GM18951 (cell line): ENCODE data around the gene MMP21.

Experiments used
- POLR2A ChIP-seq: IDR thresholded peaks from 4 replicates; pipeline ENCODE4 v1.6.1; 2011; ENCODE audit warnings: mild to moderate bottlenecking; ENCODE audit not compliant: insufficient read length, insufficient read depth; ENCODE audit errors: extremely low read depth
- in situ Hi-C: fragments of 300-500 bp; cut with MboI; formaldehyde crosslinking; loops from one replicate; pipeline ENCODE4 v1.12.0; 2022; ENCODE audit warnings: low sequenced_read_pairs, mixed read lengths, inconsistent platforms; ENCODE audit not compliant: unreplicated experiment

Gene MMP21

DNA sequence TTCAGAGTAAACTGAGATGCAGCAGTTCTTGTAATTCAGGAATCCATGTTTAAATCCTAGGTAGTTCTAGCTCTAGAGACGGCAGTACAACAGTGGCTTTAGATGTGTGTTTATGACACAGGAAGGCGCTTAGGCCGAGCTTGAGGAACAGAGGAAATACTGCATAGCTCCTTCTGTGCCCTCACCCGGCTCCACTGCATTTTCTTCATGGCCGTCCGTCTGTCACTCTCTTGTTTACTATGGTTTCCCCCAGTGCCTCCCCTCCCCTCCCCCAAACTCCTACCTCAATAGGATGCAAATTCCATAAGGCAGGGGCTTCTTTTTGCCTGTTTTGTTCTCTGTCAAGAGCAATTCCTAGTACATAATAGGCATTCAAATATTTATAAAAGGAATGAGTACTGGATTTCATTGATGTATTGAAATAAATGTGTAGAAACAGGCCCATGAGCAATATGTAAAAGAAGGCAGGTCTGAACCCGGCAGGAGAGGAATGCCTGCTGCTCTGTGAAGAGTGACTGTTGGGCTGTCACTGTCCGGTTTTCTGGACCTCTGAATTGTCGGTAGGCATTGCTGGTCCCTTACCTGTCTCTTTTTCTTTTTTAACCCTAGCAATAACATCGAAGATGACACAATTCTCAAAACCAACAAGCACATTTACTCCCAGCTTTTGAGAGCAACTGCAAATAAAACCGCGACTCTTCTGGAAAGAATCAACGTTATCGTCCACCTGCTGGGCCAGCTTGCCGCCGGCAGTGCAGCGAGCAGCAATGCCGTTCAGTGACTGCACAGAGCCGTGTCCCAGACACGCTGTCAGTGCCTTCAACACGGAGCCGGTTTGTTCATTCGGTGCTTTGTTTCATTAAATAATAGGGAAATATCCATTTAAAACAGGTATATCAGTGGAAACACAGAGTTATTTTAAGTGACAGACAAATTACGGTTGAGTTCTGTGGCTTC is 12.7 kb downstream of the MMP21 start:
- in situ Hi-C loops: no loop called here

DNA sequence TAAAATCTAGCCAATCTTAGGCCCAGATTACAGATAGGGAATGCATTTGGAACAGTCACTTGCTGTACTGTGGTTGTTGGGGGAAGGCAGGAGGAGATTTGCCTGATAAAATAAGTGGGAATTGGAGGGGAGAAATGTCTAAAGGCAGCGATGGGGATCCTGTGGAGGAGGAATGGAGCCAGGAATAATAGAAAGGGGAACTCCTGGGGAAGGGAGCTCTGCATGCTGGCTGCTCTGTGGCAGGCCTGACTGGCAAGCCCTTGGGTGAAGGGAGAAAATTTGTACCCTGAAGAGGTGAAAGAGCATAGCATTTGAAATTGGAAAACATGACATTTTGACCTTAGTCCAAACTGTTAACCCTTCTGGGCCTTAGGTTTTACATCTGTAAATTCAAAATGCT is 13.7 kb downstream of the MMP21 start:
- no peak for TF ChIP-seq POLR2A
- in situ Hi-C loops: no loop called here

More for the DNA sequence above, 12.7 kb downstream of the MMP21 start:
- no peak for TF ChIP-seq POLR2A

GRCh38 chr10:125757742-125758141 is 17.9 kb downstream of the MMP21 start:
- TF ChIP-seq POLR2A: no peak
- in situ Hi-C loops: no loop called here

DNA sequence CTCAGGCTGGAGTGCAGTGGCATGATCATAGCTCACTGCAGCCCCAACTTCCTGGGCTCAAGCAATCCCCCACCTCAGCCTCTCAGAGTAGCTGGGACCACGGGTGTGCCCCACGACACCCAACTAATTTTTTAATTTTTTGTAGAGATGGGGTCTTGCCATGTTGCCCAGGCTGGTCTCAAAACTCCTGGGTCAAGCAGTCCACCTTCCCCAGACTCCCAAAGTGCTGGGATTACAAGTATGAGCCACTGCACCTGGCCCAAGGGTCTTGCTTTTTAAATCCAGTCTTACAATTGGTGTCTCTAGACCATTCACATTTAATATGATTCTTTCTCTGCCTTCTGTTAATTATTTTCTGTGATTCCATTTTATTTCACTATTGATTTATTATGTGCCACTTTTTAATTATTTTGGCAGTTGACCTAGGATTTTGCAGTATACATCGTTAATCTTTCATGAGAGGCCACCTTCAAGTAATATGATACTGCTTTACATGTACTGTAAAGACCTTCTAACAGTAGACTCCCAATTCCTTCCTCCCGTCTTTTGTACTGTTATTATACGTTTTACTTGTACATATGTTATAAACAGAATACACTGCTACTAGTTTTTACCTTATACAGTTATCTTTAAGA is 18.7 kb downstream of the MMP21 start:
- TF ChIP-seq POLR2A: no peak
- in situ Hi-C loops: no loop called here

GRCh38 chr10:125756196-125756595 is 19.4 kb downstream of the MMP21 start:
- in situ Hi-C loops: no loop called here
- no peak for TF ChIP-seq POLR2A

- in situ Hi-C loops: no loop called here
Observed at GRCh38 chr10:125747417-125747816, 28.2 kb downstream of the MMP21 start.

GRCh38 chr10:125744909-125745308 is 30.7 kb downstream of the MMP21 start:
- TF ChIP-seq POLR2A: no peak
- in situ Hi-C loops: no loop called here

More at GRCh38 chr10:125747417-125747816, 28.2 kb downstream of the MMP21 start:
- TF ChIP-seq POLR2A: no peak

DNA sequence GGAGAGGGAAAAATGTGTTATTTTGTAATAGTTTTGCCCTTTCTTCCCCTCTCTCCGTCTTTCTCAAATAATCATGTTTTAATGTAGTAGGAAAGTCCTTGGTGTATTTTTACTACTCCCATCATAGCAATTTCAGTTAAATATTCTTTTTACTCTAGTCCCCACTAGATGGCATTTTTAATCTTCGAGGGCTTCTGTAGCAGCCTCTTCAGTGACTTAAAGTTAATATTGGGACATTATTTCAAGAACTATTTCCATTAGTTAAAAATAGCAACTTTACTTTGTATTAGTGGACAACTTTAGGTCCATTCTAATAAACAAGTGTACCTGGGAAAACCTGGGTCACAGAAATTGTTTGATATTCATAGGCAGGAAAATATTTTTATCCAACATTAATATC is 33.2 kb downstream of the MMP21 start:
- in situ Hi-C loops: no loop called here
- no peak for TF ChIP-seq POLR2A

- in situ Hi-C loops: no loop called here
- TF ChIP-seq POLR2A: no peak
Observed at GRCh38 chr10:125739994-125740679, 35.5 kb downstream of the MMP21 start.

DNA sequence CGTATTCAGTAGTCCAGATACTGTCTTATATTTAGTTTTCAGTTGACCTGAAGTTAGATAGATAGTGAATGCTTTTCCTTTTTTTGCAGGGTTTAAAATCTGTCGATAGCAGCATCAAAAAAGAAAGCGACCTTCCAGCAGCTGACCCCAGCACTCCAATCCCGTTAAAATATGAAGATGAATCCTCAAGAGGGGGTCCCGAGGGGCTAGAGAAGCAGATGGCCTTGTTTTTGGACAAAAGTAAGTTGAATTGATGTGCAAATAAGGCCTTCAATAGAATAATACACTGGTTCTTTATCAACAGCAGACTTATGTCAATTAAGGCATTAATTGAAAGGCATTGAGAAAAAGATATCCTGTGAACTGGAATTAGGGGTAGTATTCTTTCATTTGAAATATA is 37.4 kb downstream of the MMP21 start:
- in situ Hi-C loops: no loop called here
- no peak for TF ChIP-seq POLR2A

GRCh38 chr10:125734823-125735222 is 40.8 kb downstream of the MMP21 start:
- no peak for TF ChIP-seq POLR2A
- in situ Hi-C loops: no loop called here

DNA sequence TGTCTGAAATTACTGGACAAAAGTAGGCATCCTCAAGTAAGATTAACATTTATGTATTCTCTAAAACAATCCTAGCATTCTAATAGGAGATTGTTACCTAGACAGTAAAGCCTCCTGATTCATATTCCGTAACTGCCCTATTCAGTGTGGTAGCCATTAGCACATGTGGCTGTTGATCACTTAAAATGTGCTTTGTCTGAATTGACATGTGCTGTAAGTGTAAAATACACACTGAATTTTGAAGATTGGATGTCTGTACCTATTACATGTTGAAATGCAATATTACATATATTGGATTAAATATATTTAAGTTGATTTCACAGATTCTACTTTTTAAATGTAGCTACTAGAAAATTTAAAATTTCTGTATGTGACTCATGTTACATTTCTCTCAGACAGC is 41.5 kb downstream of the MMP21 start:
- in situ Hi-C loops: no loop called here
- no peak for TF ChIP-seq POLR2A

- in situ Hi-C loops: no loop called here
- no peak for TF ChIP-seq POLR2A
Observed at GRCh38 chr10:125727436-125727835, 48.2 kb downstream of the MMP21 start.
